WI38 (cell line): Measurements from ENCODE around the gene MYEF2.

Experiments
- H3K4me3 ChIP-seq: 2 replicates; pipeline ENCODE4 v1.5.1; 2011; ENCODE audit warnings: low read depth, mild to moderate bottlenecking, control low read depth, low read length
- TF ChIP-seq, protein P1 (sequence below): IDR thresholded peaks from 2 replicates; pipeline ENCODE4 v1.5.1; 2012; ENCODE audit warnings: low read depth, mild to moderate bottlenecking, control low read depth, low read length

MYEF2 gene

DNA sequence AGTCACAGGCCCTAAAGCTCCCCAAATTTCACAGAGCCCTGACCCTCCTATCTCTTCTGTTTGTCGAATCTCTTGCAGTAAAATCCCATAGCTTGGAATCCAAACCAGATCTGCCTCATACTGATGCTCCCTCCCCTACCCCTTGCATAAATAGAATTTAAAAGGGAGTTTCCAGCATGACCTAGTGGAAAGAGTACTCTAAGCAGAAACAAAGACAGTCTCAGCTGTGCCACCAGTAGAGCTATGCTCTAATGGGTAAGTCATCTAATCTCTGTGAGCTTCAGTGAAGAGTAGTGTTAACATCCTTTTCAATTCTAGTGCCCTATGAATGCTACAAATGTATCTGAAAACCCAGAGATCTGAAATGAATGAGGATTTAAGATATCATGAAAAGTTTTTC, 24.0 kb upstream of the MYEF2 start:
- TF ChIP-seq, protein P1, sequence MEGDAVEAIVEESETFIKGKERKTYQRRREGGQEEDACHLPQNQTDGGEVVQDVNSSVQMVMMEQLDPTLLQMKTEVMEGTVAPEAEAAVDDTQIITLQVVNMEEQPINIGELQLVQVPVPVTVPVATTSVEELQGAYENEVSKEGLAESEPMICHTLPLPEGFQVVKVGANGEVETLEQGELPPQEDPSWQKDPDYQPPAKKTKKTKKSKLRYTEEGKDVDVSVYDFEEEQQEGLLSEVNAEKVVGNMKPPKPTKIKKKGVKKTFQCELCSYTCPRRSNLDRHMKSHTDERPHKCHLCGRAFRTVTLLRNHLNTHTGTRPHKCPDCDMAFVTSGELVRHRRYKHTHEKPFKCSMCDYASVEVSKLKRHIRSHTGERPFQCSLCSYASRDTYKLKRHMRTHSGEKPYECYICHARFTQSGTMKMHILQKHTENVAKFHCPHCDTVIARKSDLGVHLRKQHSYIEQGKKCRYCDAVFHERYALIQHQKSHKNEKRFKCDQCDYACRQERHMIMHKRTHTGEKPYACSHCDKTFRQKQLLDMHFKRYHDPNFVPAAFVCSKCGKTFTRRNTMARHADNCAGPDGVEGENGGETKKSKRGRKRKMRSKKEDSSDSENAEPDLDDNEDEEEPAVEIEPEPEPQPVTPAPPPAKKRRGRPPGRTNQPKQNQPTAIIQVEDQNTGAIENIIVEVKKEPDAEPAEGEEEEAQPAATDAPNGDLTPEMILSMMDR, result no peak
- no peak overlapping the region for H3K4me3 ChIP-seq

- TF ChIP-seq, protein P1, result no peak
- H3K4me3 ChIP-seq, result no peak within 1 kb of the TSS
These were observed 13.6 kb upstream of the MYEF2 start, which contains the start of gene CTXN2 for GRCh38 chr15:48191574-48192225. Gene CTXN2, plus strand, starts transcription at chr15:48191665. Its CDS starts 9,636 bp downstream, at chr15:48201301.

GRCh38 chr15:48190932-48191573, 13.0 kb upstream of the MYEF2 start:
- no peak overlapping the region for H3K4me3 ChIP-seq
- TF ChIP-seq, protein P1, result no peak

DNA sequence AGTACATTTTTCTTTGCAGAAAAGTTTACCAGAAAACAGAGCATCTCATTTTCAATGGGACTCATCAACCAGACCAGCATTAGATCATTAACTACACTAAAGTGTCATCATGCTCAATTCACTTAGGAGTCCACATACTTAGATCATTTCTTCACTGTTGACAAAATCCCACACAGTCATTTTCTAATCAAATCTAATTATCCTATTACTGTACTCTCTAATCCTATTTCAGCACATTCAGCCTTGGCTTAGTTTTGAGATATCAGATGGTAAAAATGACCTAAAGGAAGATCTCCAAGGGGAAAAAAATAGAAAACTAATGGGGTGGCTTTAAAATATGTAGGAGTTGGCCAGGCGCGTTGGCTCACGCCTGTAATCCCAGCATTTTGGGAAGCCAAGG, 8.2 kb upstream of the MYEF2 start:
- TF ChIP-seq, protein P1, result no peak
- H3K4me3 ChIP-seq, result no peak overlapping the region

GRCh38 chr15:48185529-48185928, 7.4 kb upstream of the MYEF2 start:
- no peak overlapping the region for H3K4me3 ChIP-seq
- TF ChIP-seq, protein P1, result no peak

GRCh38 chr15:48182749-48183148, 4.7 kb upstream of the MYEF2 start:
- TF ChIP-seq, protein P1, result no peak

DNA sequence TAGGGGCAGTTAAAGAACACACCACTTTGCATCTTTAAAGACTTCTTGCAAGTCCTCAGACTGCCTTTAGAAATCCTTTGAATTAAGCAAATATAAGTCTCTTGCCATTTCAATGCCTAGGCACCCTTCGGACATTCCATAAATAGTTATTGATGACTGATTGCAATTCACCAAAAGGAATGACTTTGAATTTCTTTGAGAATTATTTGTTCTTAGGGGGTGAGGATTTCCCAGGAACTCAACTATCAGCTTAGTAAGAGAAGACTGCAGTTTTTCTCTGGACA, 495 bp upstream of the MYEF2 start:
- H3K4me3 ChIP-seq, result peak overlapping the region; percentile 70
- TF ChIP-seq, protein P1, result no peak

More at GRCh38 chr15:48182749-48183148, 4.7 kb upstream of the MYEF2 start:
- no peak overlapping the region for H3K4me3 ChIP-seq
